ENCODE results near the gene MLLT6. TPM values are rescaled to one million over a fixed set of nuclear protein-coding genes. Genes with fewer than 3 reads are reported as not detected.

The MLLT6 gene
- 19.0 and 19.6 TPM in 2 replicates for total RNA-seq

GRCh38 chr17:38704606-38705522 is at the start of gene MLLT6:
Gene MLLT6 (plus strand): TSS chr17:38705273. CDS start chr17:38705633, 360 bp downstream.

DNA sequence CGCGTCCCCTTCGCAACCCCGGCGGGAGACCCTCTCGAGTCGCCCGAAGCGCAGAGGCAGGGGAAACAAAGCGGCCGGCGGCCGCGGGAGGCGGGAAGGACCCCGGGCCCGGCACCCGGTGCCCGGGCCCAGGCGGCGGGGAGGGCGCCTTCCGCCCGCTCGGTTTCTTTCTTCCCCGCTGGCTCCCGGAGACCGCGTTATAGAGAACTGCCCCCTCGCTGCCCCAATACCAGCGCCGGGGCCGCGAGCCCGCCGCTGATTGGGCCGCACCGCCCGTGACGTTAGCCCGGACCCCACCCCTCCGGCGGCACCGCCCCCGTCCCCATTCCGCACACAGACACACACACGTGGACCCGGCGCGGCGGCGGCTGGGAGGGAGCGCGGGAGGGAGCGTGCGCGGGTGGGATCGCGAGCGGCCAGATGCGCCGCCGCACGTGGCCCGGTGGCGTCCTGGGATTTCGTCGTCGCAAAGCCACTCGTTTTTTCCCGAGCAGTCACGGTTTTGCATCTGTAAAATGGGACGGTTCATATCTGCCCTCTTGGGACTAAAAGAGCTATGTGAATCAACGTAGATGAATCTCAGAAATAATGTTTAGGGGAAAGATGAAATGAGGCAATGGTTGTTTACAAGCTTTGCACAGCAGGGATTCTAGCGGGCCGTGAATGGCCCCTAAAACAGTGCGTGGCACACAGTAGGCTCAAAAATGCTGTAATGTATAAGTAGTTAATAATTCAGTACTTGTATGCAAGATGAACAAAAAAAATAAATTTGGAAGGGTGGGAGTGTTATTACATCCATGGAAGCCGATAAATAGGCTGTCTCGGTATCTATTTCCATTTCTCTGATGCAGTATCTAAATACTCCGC is 30.1 kb upstream of the MLLT6 start, which contains the start of gene EPOP:
EPOP (minus strand) TSS at position 209 of the 867 bp plus-strand sequence. CDS start 462 bp downstream, outside the sequence.

GRCh38 chr17:38729886-38730525 is 24.9 kb downstream of the MLLT6 start, which contains the start of gene CISD3:
Gene CISD3 (plus strand): TSS chr17:38730341. CDS start chr17:38730359, 18 bp downstream.

GRCh38 chr17:38748149-38748891 is 43.2 kb downstream of the MLLT6 start, which contains the start of gene PCGF2:
Gene PCGF2 (minus strand): TSS chr17:38748336. CDS start chr17:38740402, 7,934 bp downstream.

DNA sequence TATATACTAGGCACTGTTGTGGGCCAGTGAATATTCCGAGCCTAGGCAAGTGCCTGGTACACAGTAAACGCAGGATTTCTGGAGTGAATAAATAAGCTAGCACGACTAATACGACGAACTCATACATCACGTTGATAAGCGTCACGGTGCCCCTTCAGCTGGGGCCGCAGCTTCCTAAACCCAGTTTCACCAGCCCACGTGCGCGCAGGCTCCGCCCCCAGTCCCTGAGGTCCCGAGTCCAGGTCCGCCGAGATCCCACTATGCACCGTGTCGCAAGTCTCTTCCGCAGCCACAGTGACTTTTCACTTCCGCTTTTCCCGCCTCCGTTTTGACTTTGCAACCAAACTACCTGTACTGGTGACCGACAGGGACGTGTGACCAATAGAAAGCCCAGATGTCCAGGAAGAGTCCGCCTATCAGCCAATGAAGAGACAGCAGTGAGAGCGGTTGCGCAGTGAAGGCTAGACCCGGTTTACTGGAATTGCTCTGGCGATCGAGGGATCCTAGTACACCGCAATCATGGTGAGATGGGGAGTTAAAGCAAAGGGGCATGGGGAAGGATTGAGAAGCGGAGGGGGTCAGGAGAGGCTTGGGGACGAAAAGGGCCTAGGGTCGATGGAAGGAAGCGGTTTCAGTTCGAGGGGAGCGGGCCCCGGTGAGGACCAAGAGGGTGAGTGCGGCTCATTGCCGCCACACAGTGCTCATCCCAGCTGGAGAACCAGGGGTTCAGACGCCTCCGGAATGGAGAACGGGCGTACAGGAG is 47.4 kb downstream of the MLLT6 start, which contains the start of gene PSMB3:
PSMB3 (plus strand) TSS at position 434 of the 763 bp plus-strand sequence; CDS start at position 520, 86 bp downstream.

Other genes with a start within 250 kb of the MLLT6 start
- gene SRCIN1, start 99.3 kb upstream of the MLLT6 start, total RNA-seq = 0.15 TPM in 1 of 2 replicates, not detected in the other
- 0.74 and 1.2 TPM in 2 replicates for gene EPOP, start 30.3 kb upstream of the MLLT6 start, total RNA-seq
- gene CISD3, start 25.1 kb downstream of the MLLT6 start, total RNA-seq = 15.1 and 15.6 TPM in 2 replicates
- 2.9 and 3.6 TPM in 2 replicates for gene PCGF2, start 43.1 kb downstream of the MLLT6 start, total RNA-seq
- gene PSMB3, start 47.5 kb downstream of the MLLT6 start, total RNA-seq = 405 and 439 TPM in 2 replicates
- 43.4 and 46.9 TPM in 2 replicates for gene PIP4K2B, start 94.3 kb downstream of the MLLT6 start, total RNA-seq
- gene CWC25, start 120.0 kb downstream of the MLLT6 start, total RNA-seq = 7.6 and 10.0 TPM in 2 replicates
- gene RPL23, start 148.4 kb downstream of the MLLT6 start, total RNA-seq = 1,562 and 1,691 TPM in 2 replicates
- 260 and 290 TPM in 2 replicates for gene LASP1, start 164.8 kb downstream of the MLLT6 start, total RNA-seq